Head of caudate nucleus (tissue), 42 donors: ENCODE results near the gene SUCLG1.
A peak's percentile ranks its signal among the peaks of the same experiment; 100 is the strongest.
"Not testable (repeated sequence)": the region's sequence is repeated elsewhere in the genome, so short reads cannot be mapped to it uniquely, and the experiment has no call there.

Experiments used
- DNase-seq, 42 donors: peaks; one replicate each; pipeline versions ENCODE4 v3.0.0 to v3.0.0-alpha.2; 2020 to 2021; ENCODE audit warnings: mixed read lengths in 7 of 42
- intact Hi-C: fragments of 100-400 bp; cut with DNase I; formaldehyde crosslinking; loops from one replicate; pipeline ENCODE4 v1.15.0; 2022

The SUCLG1 gene

GRCh38 chr2:84435345-84436025, 23.6 kb downstream of the SUCLG1 start:
- intact Hi-C loops: no loop called here
- DNase-seq: peak in 31 of 42 donors; percentile 6 to 68 (median 34)

GRCh38 chr2:84429328-84429727, 29.8 kb downstream of the SUCLG1 start:
- intact Hi-C loops: no loop called here
- no peak for DNase-seq

- no peak for DNase-seq
- intact Hi-C loops: no loop called here
Observed at GRCh38 chr2:84427235-84428138, 31.6 kb downstream of the SUCLG1 start.

- no peak for DNase-seq
- intact Hi-C loops: no loop called here
Observed at GRCh38 chr2:84425310-84425709, 33.8 kb downstream of the SUCLG1 start.

- intact Hi-C loops: no loop called here
- DNase-seq: peak in 1 of 42 donors; percentile 11
Observed at GRCh38 chr2:84424152-84424551, 34.9 kb downstream of the SUCLG1 start.

GRCh38 chr2:84421791-84422190, 37.3 kb downstream of the SUCLG1 start:
- intact Hi-C loops: no loop called here
- no peak for DNase-seq

GRCh38 chr2:84421197-84421596, 37.9 kb downstream of the SUCLG1 start:
- intact Hi-C loops: no loop called here
- DNase-seq: no peak

GRCh38 chr2:84417453-84418145, 41.5 kb downstream of the SUCLG1 start:
- intact Hi-C loops: no loop called here
- DNase-seq: no peak

- intact Hi-C loops: no loop called here
Observed at GRCh38 chr2:84409531-84409930, 49.5 kb downstream of the SUCLG1 start.

GRCh38 chr2:84402111-84402510, 57.0 kb downstream of the SUCLG1 start:
- DNase-seq, intact Hi-C loops: not testable (repeated sequence)

More at GRCh38 chr2:84409531-84409930, 49.5 kb downstream of the SUCLG1 start:
- DNase-seq: no peak

GRCh38 chr2:84399839-84400238, 59.2 kb downstream of the SUCLG1 start:
- DNase-seq, intact Hi-C loops: not testable (repeated sequence)

- DNase-seq: no peak
- intact Hi-C loops: no loop called here
Observed at GRCh38 chr2:84395820-84396219, 63.3 kb downstream of the SUCLG1 start.

GRCh38 chr2:84394628-84395027, 64.5 kb downstream of the SUCLG1 start:
- no peak for DNase-seq
- intact Hi-C loops: no loop called here

- no peak for DNase-seq
- intact Hi-C loops: no loop called here
Observed at GRCh38 chr2:84393829-84394228, 65.3 kb downstream of the SUCLG1 start.

GRCh38 chr2:84389794-84390193, 69.3 kb downstream of the SUCLG1 start:
- DNase-seq: no peak
- intact Hi-C loops: no loop called here

- intact Hi-C loops: no loop called here
- DNase-seq: no peak
Observed at GRCh38 chr2:84388921-84389490, 70.1 kb downstream of the SUCLG1 start.

GRCh38 chr2:84388133-84388532, 70.9 kb downstream of the SUCLG1 start:
- no peak for DNase-seq
- intact Hi-C loops: no loop called here

GRCh38 chr2:84386336-84387040, 72.6 kb downstream of the SUCLG1 start:
- no peak for DNase-seq
- intact Hi-C loops: no loop called here

GRCh38 chr2:84383271-84383670, 75.8 kb downstream of the SUCLG1 start:
- DNase-seq: no peak
- intact Hi-C loops: no loop called here
